HEK293 (cell line): ENCODE results near the gene VAT1L.

Experiments used
- CTCF ChIA-PET: fragments of 350-600 bp; formaldehyde crosslinking; extraction: SDS; loops from one replicate; lab custom pipeline; 2021; ENCODE audit warnings: antibody characterized with exemption; lab: Yijun Ruan, JAX
- POLR2A ChIA-PET: fragments of 300-600 bp; formaldehyde crosslinking; extraction: SDS; loops from one replicate; lab custom pipeline; 2020; ENCODE audit warnings: antibody characterized with exemption, inconsistent platforms; lab: Yijun Ruan, JAX
- H3K27ac ChIP-seq: fragments of 200-500 bp; sonication (Bioruptor generic); 2 replicates; pipeline ENCODE4 v1.5.1; 2014; ENCODE audit warnings: low read depth, low read length, control low read depth, inconsistent platforms; ENCODE audit errors: extremely low read depth
- H3K36me3 ChIP-seq, 2 experiments: fragments of 200-500 bp in 1 of 2; sonication (Bioruptor generic) in 1 of 2; 1 replicate in 1 of 2; 2 replicates in 1 of 2; pipeline ENCODE4 v1.5.1; 2014 to 2017; ENCODE audit warnings: inconsistent platforms in 2 of 2, low read length in 2 of 2; ENCODE audit not compliant: control insufficient read depth in 2 of 2, insufficient read depth in 1 of 2
- H3K4me1 ChIP-seq: fragments of 200-500 bp; sonication (Bioruptor generic); 2 replicates; pipeline ENCODE4 v1.5.1; 2014; ENCODE audit warnings: mild to moderate bottlenecking, low read length, inconsistent platforms; ENCODE audit not compliant: control insufficient read depth, insufficient read depth
- H3K4me3 ChIP-seq: 2 replicates; pipeline ENCODE4 v1.5.1; 2011; ENCODE audit warnings: low read depth, mild to moderate bottlenecking, control low read depth, low read length, moderate library complexity
- H3K9me3 ChIP-seq: fragments of 200-500 bp; sonication (Bioruptor generic); 2 replicates; pipeline ENCODE4 v1.5.1; 2014; ENCODE audit warnings: low read depth, low read length, inconsistent platforms; ENCODE audit not compliant: control insufficient read depth, insufficient read depth
- ATF2 ChIP-seq: fragments of 450-650 bp; formaldehyde crosslinking; IDR thresholded peaks from 2 replicates; pipeline ENCODE4 v1.5.1; 2016; ENCODE audit warnings: missing biosample characterization, missing genetic modification characterization, low read depth
- ZNF114 ChIP-seq: fragments of 450-650 bp; formaldehyde crosslinking; IDR thresholded peaks from 2 replicates; pipeline ENCODE4 v1.5.0; 2017; ENCODE audit warnings: missing biosample characterization, missing genetic modification characterization
- ZNF133 ChIP-seq: fragments of 450-650 bp; formaldehyde crosslinking; IDR thresholded peaks from 2 replicates; pipeline ENCODE4 v1.5.1; 2016; ENCODE audit warnings: missing biosample characterization, missing genetic modification characterization
- ZNF292 ChIP-seq: fragments of 450-650 bp; formaldehyde crosslinking; IDR thresholded peaks from 2 replicates; pipeline ENCODE4 v1.5.1; 2016; ENCODE audit warnings: low read depth, missing biosample characterization, missing genetic modification characterization, borderline replicate concordance
- ZNF354C ChIP-seq: fragments of 450-650 bp; formaldehyde crosslinking; IDR thresholded peaks from 2 replicates; pipeline ENCODE4 v1.5.1; 2016; ENCODE audit warnings: missing biosample characterization, missing genetic modification characterization, low read depth, borderline replicate concordance
- ZNF513 ChIP-seq: fragments of 450-650 bp; IDR thresholded peaks from 2 replicates; pipeline ENCODE4 v1.5.1; 2018; ENCODE audit warnings: missing biosample characterization, missing genetic modification characterization
- ZNF521 ChIP-seq: fragments of 450-650 bp; formaldehyde crosslinking; IDR thresholded peaks from 2 replicates; pipeline ENCODE4 v1.5.1; 2017; ENCODE audit warnings: missing biosample characterization, mild to moderate bottlenecking, missing genetic modification characterization
- ZNF555 ChIP-seq: fragments of 450-650 bp; formaldehyde crosslinking; conservative IDR thresholded peaks from 2 replicates; pipeline ENCODE4 v1.5.1; 2017; ENCODE audit warnings: missing biosample characterization, mild to moderate bottlenecking, missing genetic modification characterization, inconsistent platforms
- ZNF560 ChIP-seq: fragments of 450-650 bp; formaldehyde crosslinking; IDR thresholded peaks from 2 replicates; pipeline ENCODE4 v1.5.1; 2017; ENCODE audit warnings: missing biosample characterization, missing genetic modification characterization, borderline replicate concordance
- ZNF596 ChIP-seq: fragments of 450-650 bp; IDR thresholded peaks from 2 replicates; pipeline ENCODE4 v1.5.0; 2018; ENCODE audit warnings: missing biosample characterization, mild to moderate bottlenecking, missing genetic modification characterization, moderate library complexity
- ZNF621 ChIP-seq: fragments of 450-650 bp; formaldehyde crosslinking; IDR thresholded peaks from 2 replicates; pipeline ENCODE4 v1.5.1; 2017; ENCODE audit warnings: missing biosample characterization, missing genetic modification characterization
- ZNF623 ChIP-seq: fragments of 450-650 bp; formaldehyde crosslinking; IDR thresholded peaks from 2 replicates; pipeline ENCODE4 v1.5.1; 2016; ENCODE audit warnings: missing biosample characterization, missing genetic modification characterization
- ZNF658 ChIP-seq: fragments of 450-650 bp; formaldehyde crosslinking; IDR thresholded peaks from 2 replicates; pipeline ENCODE4; 2016; ENCODE audit warnings: missing biosample characterization, missing genetic modification characterization
- ZNF76 ChIP-seq: fragments of 450-650 bp; formaldehyde crosslinking; IDR thresholded peaks from 2 replicates; pipeline ENCODE4; 2016; ENCODE audit warnings: low read depth, missing biosample characterization, missing genetic modification characterization, borderline replicate concordance
- ZNF776 ChIP-seq: fragments of 450-650 bp; formaldehyde crosslinking; IDR thresholded peaks from 2 replicates; pipeline ENCODE4 v1.5.0; 2017; ENCODE audit warnings: missing biosample characterization, missing genetic modification characterization, borderline replicate concordance
- TF ChIP-seq, protein P1 (sequence below): fragments of 450-650 bp; formaldehyde crosslinking; IDR thresholded peaks from 2 replicates; pipeline ENCODE4 v1.5.1; 2017; ENCODE audit warnings: missing biosample characterization, missing genetic modification characterization

The VAT1L gene

DNA sequence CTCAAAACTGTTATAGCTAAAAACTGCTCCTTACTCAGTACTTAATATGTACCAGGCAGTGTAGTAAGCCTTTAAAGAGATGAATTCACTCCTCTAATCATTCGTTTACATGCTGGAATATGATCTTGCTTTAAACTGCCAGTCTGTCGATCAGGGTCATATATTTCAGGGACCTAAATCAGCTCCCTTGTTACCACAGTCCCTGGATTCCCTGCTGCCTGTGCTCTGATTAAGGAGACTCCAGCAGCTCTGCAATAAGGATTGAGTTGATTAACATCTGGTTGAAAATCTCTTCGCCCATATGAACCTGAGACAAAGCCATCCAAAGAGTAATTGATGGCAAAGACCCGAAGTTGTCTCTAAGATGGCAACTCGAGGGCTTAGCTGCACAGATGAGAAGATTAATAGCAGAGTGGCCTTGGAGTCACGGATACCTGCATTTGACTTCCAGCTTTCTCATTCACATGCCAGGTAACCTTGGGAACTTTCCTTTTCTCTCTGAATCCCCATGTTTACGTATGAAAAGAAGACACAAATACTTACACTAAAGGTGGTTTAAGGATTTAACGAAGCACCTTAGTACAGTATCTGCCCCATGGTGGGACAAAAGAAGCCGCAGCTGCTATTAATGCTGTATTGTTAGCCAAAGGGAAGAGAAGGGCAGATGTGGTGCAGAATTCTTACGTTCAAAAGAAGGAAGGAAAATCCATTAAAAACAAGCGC lies 68.2 kb downstream of the VAT1L start (continued):
- TF ChIP-seq ZNF76 (tag by site-specific recombination) (no peak), ZNF560 (tag by site-specific recombination) (no peak), ZNF623 (tag by site-specific recombination) (no peak), ZNF555 (tag by site-specific recombination) (no peak), ZNF133 (tag by site-specific recombination) (no peak), ATF2 (tag by site-specific recombination) (no peak), ZNF521 (tag by site-specific recombination) (no peak), ZNF658 (tag by site-specific recombination) (no peak)

GRCh38 chr16:77858060-77858459 lies 69.7 kb downstream of the VAT1L start:
- ChIA-PET POLR2A (no interaction called here), CTCF (no interaction called here)
- H3K4me1 ChIP-seq = no peaks in the 10 kb centered on the region
- no peaks in the 10 kb centered on the region for H3K36me3 ChIP-seq
- TF ChIP-seq ZNF776 (no peak), ZNF354C (tag by site-specific recombination) (no peak), ZNF513 (tag by site-specific recombination) (no peak)
- H3K9me3 ChIP-seq = no peaks in the 10 kb centered on the region
- H3K4me3 ChIP-seq = no peak overlapping the region
- no peak overlapping the region for H3K27ac ChIP-seq

DNA sequence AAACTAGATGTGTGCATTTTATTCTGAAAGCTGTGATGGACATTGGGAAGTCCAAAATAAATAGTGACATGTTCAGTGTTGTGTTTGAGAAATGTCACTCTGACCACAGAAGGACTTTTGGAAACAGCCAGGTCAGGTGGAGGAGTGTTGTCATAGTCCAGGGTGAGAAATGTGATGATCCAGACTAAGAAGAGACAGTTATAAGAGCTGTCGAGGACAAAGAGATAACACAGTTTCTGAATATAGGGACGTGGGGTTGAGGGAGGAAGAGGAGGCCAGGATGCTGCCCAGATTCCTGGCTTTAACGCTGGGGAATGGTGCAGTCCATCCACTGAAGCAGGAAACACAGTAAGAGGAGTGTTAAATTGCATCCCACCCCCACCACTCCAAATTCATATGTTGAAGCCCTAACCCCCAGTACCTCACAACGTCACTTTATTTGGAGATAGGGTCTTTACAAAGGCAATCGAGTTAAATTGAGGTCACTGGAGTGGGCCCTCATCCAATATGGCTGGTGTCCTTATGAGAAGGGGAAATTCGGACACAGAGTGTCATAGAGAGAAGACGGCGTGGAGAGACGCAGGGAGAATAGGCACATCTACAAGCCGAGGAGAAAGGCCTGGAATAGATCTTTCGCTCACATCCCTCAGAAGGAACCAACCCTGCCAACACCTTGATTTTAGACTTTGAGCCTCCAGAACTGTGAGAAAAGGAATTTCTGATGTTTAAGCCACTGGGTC lies 71.3 kb downstream of the VAT1L start:
- POLR2A ChIA-PET = no interaction called here
- H3K27ac ChIP-seq = no peak overlapping the region
- H3K9me3 ChIP-seq = no peaks in the 10 kb centered on the region
- no peaks in the 10 kb centered on the region for H3K36me3 ChIP-seq
- no peak for TF ChIP-seq ZNF621 (tag by site-specific recombination)
- TF ChIP-seq ZNF596 (tag by site-specific recombination) = no peak
- TF ChIP-seq, protein P1, sequence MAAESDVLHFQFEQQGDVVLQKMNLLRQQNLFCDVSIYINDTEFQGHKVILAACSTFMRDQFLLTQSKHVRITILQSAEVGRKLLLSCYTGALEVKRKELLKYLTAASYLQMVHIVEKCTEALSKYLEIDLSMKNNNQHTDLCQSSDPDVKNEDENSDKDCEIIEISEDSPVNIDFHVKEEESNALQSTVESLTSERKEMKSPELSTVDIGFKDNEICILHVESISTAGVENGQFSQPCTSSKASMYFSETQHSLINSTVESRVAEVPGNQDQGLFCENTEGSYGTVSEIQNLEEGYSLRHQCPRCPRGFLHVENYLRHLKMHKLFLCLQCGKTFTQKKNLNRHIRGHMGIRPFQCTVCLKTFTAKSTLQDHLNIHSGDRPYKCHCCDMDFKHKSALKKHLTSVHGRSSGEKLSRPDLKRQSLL = no peak
- TF ChIP-seq ZNF114 (tag by site-specific recombination) = no peak
- no peak for TF ChIP-seq ZNF521 (tag by site-specific recombination)
- TF ChIP-seq ZNF292 (tag by site-specific recombination) = no peak
- TF ChIP-seq, all 188 proteins: peak for 0
- no peak overlapping the region for H3K4me3 ChIP-seq
- CTCF ChIA-PET = interaction anchor here (0.7 kb wide), 1 partner anchor 47 kb away, joined by 3 read pairs; no protein-coding TSS in a partner anchor
- H3K4me1 ChIP-seq = no peaks in the 10 kb centered on the region
